ENCODE results near the gene CBX7. TPM values are rescaled to one million over a fixed set of nuclear protein-coding genes. Genes with fewer than 3 reads are reported as not detected.

Gene CBX7
- total and polyA plus RNA-seq, 10 donors, result 20.2 to 99.4 (median 60.3) TPM

DNA sequence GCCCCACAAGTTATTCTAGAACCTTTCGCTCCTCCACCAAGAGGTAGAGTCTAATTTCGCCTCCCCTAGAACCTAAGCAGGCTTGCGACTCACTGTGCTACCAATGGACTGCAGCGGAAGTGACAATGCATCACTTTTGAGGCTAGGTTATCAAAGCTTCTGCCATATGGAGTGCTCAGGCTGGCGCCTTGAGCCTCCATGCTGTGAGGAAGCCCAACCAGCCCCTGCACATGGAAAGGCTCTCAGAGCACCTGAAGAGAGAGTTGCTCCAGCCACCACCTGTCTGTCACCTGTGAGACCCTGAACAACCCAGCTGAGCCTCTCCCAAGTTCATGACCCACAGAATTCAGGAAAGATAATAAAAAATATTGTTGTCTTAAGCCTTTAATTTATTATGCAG lies 29.3 kb upstream of the CBX7 start:
- Histone ChIP-seq H3K27ac (no peak overlapping the region), H3K27me3 (replicated peaks in 1 of 7) (peaks cover 0 to 7% (median 0%) of the 10 kb centered on the region in 7 donors), H3K4me1 (peaks cover 10 to 48% (median 32%) of the 10 kb centered on the region in 6 donors), H3K4me3 (no peak overlapping the region), H3K36me3 (no peaks in the 10 kb centered on the region), H3K9me3 (peaks cover 0 to 19% (median 5%) of the 10 kb centered on the region in 8 donors)
- peak; percentile 4 for DNase-seq
- intact Hi-C loops (cut with DNase I; ENCODE audit: low total_unique reads), result no loop called here
- no peak for TF ChIP-seq POLR2AphosphoS5 (IDR thresholded peaks at IDR 0.05)
- TF ChIP-seq POLR2A (IDR thresholded peaks at IDR 0.05), result no peak
- TF ChIP-seq, protein P1, sequence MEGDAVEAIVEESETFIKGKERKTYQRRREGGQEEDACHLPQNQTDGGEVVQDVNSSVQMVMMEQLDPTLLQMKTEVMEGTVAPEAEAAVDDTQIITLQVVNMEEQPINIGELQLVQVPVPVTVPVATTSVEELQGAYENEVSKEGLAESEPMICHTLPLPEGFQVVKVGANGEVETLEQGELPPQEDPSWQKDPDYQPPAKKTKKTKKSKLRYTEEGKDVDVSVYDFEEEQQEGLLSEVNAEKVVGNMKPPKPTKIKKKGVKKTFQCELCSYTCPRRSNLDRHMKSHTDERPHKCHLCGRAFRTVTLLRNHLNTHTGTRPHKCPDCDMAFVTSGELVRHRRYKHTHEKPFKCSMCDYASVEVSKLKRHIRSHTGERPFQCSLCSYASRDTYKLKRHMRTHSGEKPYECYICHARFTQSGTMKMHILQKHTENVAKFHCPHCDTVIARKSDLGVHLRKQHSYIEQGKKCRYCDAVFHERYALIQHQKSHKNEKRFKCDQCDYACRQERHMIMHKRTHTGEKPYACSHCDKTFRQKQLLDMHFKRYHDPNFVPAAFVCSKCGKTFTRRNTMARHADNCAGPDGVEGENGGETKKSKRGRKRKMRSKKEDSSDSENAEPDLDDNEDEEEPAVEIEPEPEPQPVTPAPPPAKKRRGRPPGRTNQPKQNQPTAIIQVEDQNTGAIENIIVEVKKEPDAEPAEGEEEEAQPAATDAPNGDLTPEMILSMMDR (IDR thresholded peaks at IDR 0.05 in 8 of 11, conservative IDR thresholded peaks at IDR 0.05 in 3 of 11), result no peak
- WGBS, 5 donors, result 87 to 99% (median 97%) methylated on average over 5 of the region's 5 CpGs

DNA sequence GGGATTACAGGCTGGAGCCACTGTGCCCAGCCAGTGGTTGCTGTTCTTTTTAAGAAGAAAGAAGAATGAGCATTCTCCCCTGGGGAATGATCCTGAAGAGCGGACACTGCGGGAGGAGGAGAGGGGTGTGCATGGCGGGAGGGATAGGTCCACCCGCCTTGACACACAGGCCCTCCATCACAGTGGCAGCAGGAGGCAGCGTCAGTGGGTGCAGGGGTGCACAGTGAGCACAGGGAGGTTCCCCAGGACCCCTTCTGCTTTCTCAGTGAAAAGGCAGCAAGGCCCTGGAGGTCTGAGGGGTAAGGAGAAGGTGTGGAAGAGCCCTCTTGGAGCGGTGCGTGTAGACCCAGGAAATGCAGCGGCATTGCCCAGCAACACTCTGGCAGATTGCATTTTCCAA lies 28.9 kb upstream of the CBX7 start:
- DNase-seq, result peak; percentile 39
- WGBS, 5 donors, result 93 to 99% (median 94%) methylated on average over 8 of the region's 8 CpGs
- TF ChIP-seq POLR2A (IDR thresholded peaks at IDR 0.05) (no peak), POLR2AphosphoS5 (IDR thresholded peaks at IDR 0.05) (no peak)
- TF ChIP-seq, protein P1 (IDR thresholded peaks at IDR 0.05 in 8 of 11, conservative IDR thresholded peaks at IDR 0.05 in 3 of 11), result no peak
- intact Hi-C loops (cut with DNase I; ENCODE audit: low total_unique reads), result no loop called here
- no peaks in the 10 kb centered on the region for H3K36me3 ChIP-seq
- H3K4me1 ChIP-seq, result peaks cover 12 to 52% (median 36%) of the 10 kb centered on the region in 6 donors
- H3K27me3 ChIP-seq (replicated peaks in 1 of 7), result peaks cover 0 to 7% (median 0%) of the 10 kb centered on the region in 7 donors
- no peak overlapping the region for H3K4me3 ChIP-seq
- H3K27ac ChIP-seq, result no peak overlapping the region
- peaks cover 0 to 15% (median 4%) of the 10 kb centered on the region in 8 donors for H3K9me3 ChIP-seq

DNA sequence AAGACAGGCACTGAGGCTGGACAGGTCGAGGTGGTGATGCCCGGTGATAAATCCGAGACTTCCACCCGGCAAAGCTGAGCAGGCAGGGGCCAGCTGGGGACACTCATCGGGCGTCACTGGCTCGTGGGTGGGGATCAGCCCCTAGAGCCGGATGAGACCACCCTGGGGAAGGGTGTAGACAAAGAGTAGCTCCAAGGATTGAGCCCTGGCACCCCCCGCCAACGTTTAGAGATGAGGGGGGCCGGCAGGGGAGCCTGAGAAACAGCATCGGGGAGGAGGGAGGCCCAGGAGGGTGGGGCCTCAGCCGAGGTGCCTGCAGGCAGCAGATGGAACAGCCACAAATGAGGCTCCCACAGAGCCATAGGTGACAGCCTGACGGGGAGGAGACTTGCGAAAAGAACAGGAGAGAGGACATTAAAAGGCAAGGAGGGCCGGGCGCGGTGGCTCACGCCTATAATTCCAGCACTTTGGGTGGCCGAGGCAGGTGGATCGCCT lies 27.4 kb upstream of the CBX7 start:
- 66 to 83% (median 74%) methylated on average over 21 of the region's 21 CpGs for WGBS, 5 donors
- H3K4me1 ChIP-seq, result peaks cover 21 to 61% (median 51%) of the 10 kb centered on the region in 6 donors
- peaks cover 0 to 5% (median 0%) of the 10 kb centered on the region in 7 donors for H3K27me3 ChIP-seq (replicated peaks in 1 of 7)
- H3K27ac ChIP-seq, result peak overlapping the region in 6 of 8 donors; percentile 86 to 94 (median 89)
- DNase-seq, result peak; percentile 68
- TF ChIP-seq POLR2AphosphoS5 (IDR thresholded peaks at IDR 0.05), result no peak
- no peak for TF ChIP-seq POLR2A (IDR thresholded peaks at IDR 0.05)
- TF ChIP-seq, protein P1 (IDR thresholded peaks at IDR 0.05 in 8 of 11, conservative IDR thresholded peaks at IDR 0.05 in 3 of 11), result no peak
- intact Hi-C loops (cut with DNase I; ENCODE audit: low total_unique reads), result loop anchor here (10.0 kb wide), 1 partner anchor 335 kb away; no protein-coding TSS in a partner anchor
- H3K4me3 ChIP-seq, result no peak overlapping the region
- peaks cover 0 to 10% (median 2%) of the 10 kb centered on the region in 8 donors for H3K9me3 ChIP-seq
- no peaks in the 10 kb centered on the region for H3K36me3 ChIP-seq

DNA sequence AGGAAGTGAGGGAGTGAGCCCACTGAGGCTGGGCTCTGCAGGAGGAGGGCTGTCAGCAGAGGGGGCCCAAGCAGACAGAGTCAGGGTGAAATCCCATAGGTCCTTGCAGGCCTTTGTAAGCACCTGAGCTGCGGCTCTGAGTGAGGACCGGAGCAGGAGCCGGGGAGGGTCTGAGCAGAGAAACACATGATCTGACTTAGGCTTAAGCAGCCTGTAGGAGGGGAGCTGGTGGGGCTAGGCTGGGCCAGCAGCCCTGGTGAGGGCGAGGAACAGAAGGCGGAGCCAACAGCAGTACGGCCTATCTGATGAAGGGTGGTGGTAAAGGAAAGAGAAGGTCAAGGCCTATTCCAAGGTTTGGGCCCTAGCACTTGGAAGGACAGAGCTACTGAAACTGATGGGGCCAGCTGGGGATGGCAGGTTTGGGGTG lies 26.9 kb upstream of the CBX7 start:
- peak overlapping the region in 7 of 8 donors; percentile 22 to 94 (median 89) for H3K27ac ChIP-seq
- H3K4me1 ChIP-seq, result peaks cover 26 to 61% (median 54%) of the 10 kb centered on the region in 6 donors
- 61 to 79% (median 76%) methylated on average over 6 of the region's 6 CpGs for WGBS, 5 donors
- H3K36me3 ChIP-seq, result no peaks in the 10 kb centered on the region
- H3K27me3 ChIP-seq (replicated peaks in 1 of 7), result peaks cover 0 to under 1% (median 0%) of the 10 kb centered on the region in 7 donors
- H3K4me3 ChIP-seq, result no peak overlapping the region
- intact Hi-C loops (cut with DNase I; ENCODE audit: low total_unique reads), result loop anchor here (10.0 kb wide), 1 partner anchor 335 kb away; no protein-coding TSS in a partner anchor
- no peak for TF ChIP-seq POLR2AphosphoS5 (IDR thresholded peaks at IDR 0.05)
- TF ChIP-seq, protein P1 (IDR thresholded peaks at IDR 0.05 in 8 of 11, conservative IDR thresholded peaks at IDR 0.05 in 3 of 11), result no peak
- no peak for TF ChIP-seq POLR2A (IDR thresholded peaks at IDR 0.05)
- DNase-seq, result peak; percentile 71
- H3K9me3 ChIP-seq, result peaks cover 0 to 10% (median 2%) of the 10 kb centered on the region in 8 donors

Data from spleen (tissue), 11 donors.